CD8-positive, alpha-beta memory T cell (primary cell): ENCODE results near the gene CERK. TPM values are rescaled to one million over a fixed set of nuclear protein-coding genes. Genes with fewer than 3 reads are reported as not detected.
"Not testable (repeated sequence)": the region's sequence is repeated elsewhere in the genome, so short reads cannot be mapped to it uniquely, and the experiment has no call there.

Experiments
- CTCF ChIA-PET: fragments of 350-600 bp; sonication (Branson Sonifier 250); formaldehyde crosslinking; loops from one replicate; lab custom pipeline; 2021; ENCODE audit warnings: antibody characterized with exemption; lab: Charles Lee
- POLR2A ChIA-PET: fragments of 350-600 bp; sonication (Branson Sonifier 250); formaldehyde crosslinking; loops from one replicate; lab custom pipeline; 2021; ENCODE audit warnings: antibody characterized with exemption; lab: Charles Lee
- DNase-seq, 5 donors: peaks; one replicate each; pipeline versions ENCODE4 v3.0.0 to v3.0.0-alpha.2; 2020 to 2022; ENCODE audit warnings: mixed read lengths in 1 of 5
- H3K27ac ChIP-seq: one replicate; pipeline ENCODE4 v1.7.0; 2013; ENCODE audit warnings: low read depth, mild to moderate bottlenecking, low read length, moderate library complexity
- H3K27me3 ChIP-seq: 2 replicates; pipeline ENCODE4 v1.7.0; 2013; ENCODE audit warnings: low read length, mild to moderate bottlenecking; ENCODE audit not compliant: insufficient read depth, poor library complexity, severe bottlenecking
- H3K36me3 ChIP-seq: 2 replicates; pipeline ENCODE4 v1.7.0; 2013; ENCODE audit warnings: mild to moderate bottlenecking, low read length, moderate library complexity; ENCODE audit not compliant: insufficient read depth
- H3K4me1 ChIP-seq: 2 replicates; pipeline ENCODE4 v1.7.0; 2013; ENCODE audit warnings: mild to moderate bottlenecking, low read length, moderate library complexity; ENCODE audit not compliant: insufficient read depth
- H3K4me3 ChIP-seq: 2 replicates; pipeline ENCODE4 v1.7.0; 2013; ENCODE audit warnings: mild to moderate bottlenecking, low read length
- H3K9me3 ChIP-seq: 2 replicates; pipeline ENCODE4 v1.7.0; 2013; ENCODE audit warnings: mild to moderate bottlenecking, low read length
- H3K27ac Mint-ChIP-seq, 8 donors: one replicate each; pipeline ENCODE4 v1.8.0; 2020 to 2021; ENCODE audit warnings: mixed read lengths in 8 of 8, mild to moderate bottlenecking in 6 of 8, inconsistent platforms in 3 of 8, moderate library complexity in 3 of 8
- H3K27me3 Mint-ChIP-seq, 2 donors: one replicate each; pipeline ENCODE4 v1.8.0; 2020 to 2021; ENCODE audit warnings: mixed read lengths in 2 of 2, mild to moderate bottlenecking in 1 of 2, moderate library complexity in 1 of 2
- H3K36me3 Mint-ChIP-seq, 3 donors: one replicate each; pipeline ENCODE4 v1.8.0; 2020 to 2021; ENCODE audit warnings: mixed read lengths in 3 of 3, inconsistent platforms in 1 of 3, mild to moderate bottlenecking in 1 of 3
- H3K4me1 Mint-ChIP-seq, 3 donors: one replicate each; pipeline ENCODE4 v1.8.0; 2020 to 2021; ENCODE audit warnings: mixed read lengths in 3 of 3, inconsistent platforms in 1 of 3, mild to moderate bottlenecking in 1 of 3
- H3K4me3 Mint-ChIP-seq, 7 donors: one replicate each; pipeline ENCODE4 v1.8.0; 2020 to 2021; ENCODE audit warnings: mixed read lengths in 7 of 7, mild to moderate bottlenecking in 6 of 7, moderate library complexity in 4 of 7, inconsistent platforms in 2 of 7
- H3K9me3 Mint-ChIP-seq, 5 donors: one replicate each; pipeline ENCODE4 v1.8.0; 2020 to 2022; ENCODE audit warnings: mixed read lengths in 5 of 5, mild to moderate bottlenecking in 3 of 5, moderate library complexity in 2 of 5, inconsistent platforms in 1 of 5
- polyA plus RNA-seq: library from polyadenylated mRNA; unstranded; fragments of 300-500 nt; fragmentation: Illumina TruSeq; gene quantifications from one replicate; pipeline ENCODE4 v1.2.3, GENCODE V29; 2021
- total RNA-seq, 2 experiments: library from RNA; stranded (reverse); gene quantifications; one replicate each; pipeline ENCODE4 v1.2.3, GENCODE V29; 2021

Gene CERK
- total and polyA plus RNA-seq, 3 experiments from 2014 or later: 64.3 to 108 (median 64.5) TPM

- H3K36me3 Mint-ChIP-seq, H3K36me3 ChIP-seq, H3K4me1 ChIP-seq, H3K27me3 Mint-ChIP-seq, H3K27ac Mint-ChIP-seq, POLR2A ChIA-PET, DNase-seq, H3K9me3 ChIP-seq, H3K27me3 ChIP-seq, H3K9me3 Mint-ChIP-seq, H3K4me3 ChIP-seq, H3K4me3 Mint-ChIP-seq, H3K27ac ChIP-seq: not testable (repeated sequence)
- CTCF ChIA-PET: interaction anchor here (1.2 kb wide), 1 partner anchor 13 kb away, joined by 3 read pairs; no protein-coding TSS in a partner anchor
- H3K4me1 Mint-ChIP-seq: peaks cover 6 to 22% (median 15%) of the 10 kb centered on the region in 3 donors
Observed at GRCh38 chr22:46648225-46648820, 89.7 kb downstream of the CERK start.

GRCh38 chr22:46646531-46647215 is 91.4 kb downstream of the CERK start:
- no peaks in the 10 kb centered on the region for H3K36me3 ChIP-seq
- no peak overlapping the region for H3K4me3 Mint-ChIP-seq
- no peaks in the 10 kb centered on the region for H3K9me3 Mint-ChIP-seq
- no peaks in the 10 kb centered on the region for H3K9me3 ChIP-seq
- H3K27me3 ChIP-seq: no peaks in the 10 kb centered on the region
- no peaks in the 10 kb centered on the region for H3K27me3 Mint-ChIP-seq
- ChIA-PET CTCF (no interaction called here), POLR2A (no interaction called here)
- no peak overlapping the region for H3K4me3 ChIP-seq
- peaks cover 0 to 8% (median 0%) of the 10 kb centered on the region in 3 donors for H3K36me3 Mint-ChIP-seq
- H3K27ac Mint-ChIP-seq: peak overlapping the region in 2 of 8 donors; percentile 29 to 40
- peaks cover 2 to 18% (median 3%) of the 10 kb centered on the region in 3 donors for H3K4me1 Mint-ChIP-seq
- H3K27ac ChIP-seq: no peak overlapping the region
- DNase-seq: no peak
- no peaks in the 10 kb centered on the region for H3K4me1 ChIP-seq

- peaks cover 0 to 11% (median 5%) of the 10 kb centered on the region in 3 donors for H3K36me3 Mint-ChIP-seq
- H3K27me3 Mint-ChIP-seq, CTCF ChIA-PET, H3K4me3 Mint-ChIP-seq, H3K36me3 ChIP-seq, POLR2A ChIA-PET, H3K9me3 ChIP-seq, H3K4me1 ChIP-seq, H3K27ac ChIP-seq, DNase-seq, H3K4me3 ChIP-seq, H3K27me3 ChIP-seq, H3K9me3 Mint-ChIP-seq: not testable (repeated sequence)
- H3K4me1 Mint-ChIP-seq: peaks cover 5 to 23% (median 8%) of the 10 kb centered on the region in 3 donors
- H3K27ac Mint-ChIP-seq: peak overlapping the region in 3 of 8 donors; percentile 24 to 59 (median 58)
Observed at GRCh38 chr22:46642840-46643480, 95.1 kb downstream of the CERK start.

GRCh38 chr22:46641811-46642266 is 96.2 kb downstream of the CERK start:
- Histone ChIP-seq H3K4me3 (no peak overlapping the region), H3K27ac (no peak overlapping the region), H3K4me1 (no peaks in the 10 kb centered on the region), H3K36me3 (no peaks in the 10 kb centered on the region), H3K9me3 (no peaks in the 10 kb centered on the region), H3K27me3 (no peaks in the 10 kb centered on the region)
- DNase-seq: no peak
- H3K27me3 Mint-ChIP-seq: peaks cover 0 to 2% of the 10 kb centered on the region in 2 donors
- peaks cover 0 to 11% (median 5%) of the 10 kb centered on the region in 3 donors for H3K36me3 Mint-ChIP-seq
- H3K27ac Mint-ChIP-seq: peak overlapping the region in 1 of 8 donors; percentile 37
- peaks cover 5 to 23% (median 8%) of the 10 kb centered on the region in 3 donors for H3K4me1 Mint-ChIP-seq
- no peak overlapping the region for H3K4me3 Mint-ChIP-seq
- H3K9me3 Mint-ChIP-seq: no peaks in the 10 kb centered on the region
- CTCF ChIA-PET: no interaction called here
- POLR2A ChIA-PET: no interaction called here

GRCh38 chr22:46640293-46641055 is 97.6 kb downstream of the CERK start:
- Histone ChIP-seq H3K27ac (no peak overlapping the region), H3K4me1 (no peaks in the 10 kb centered on the region), H3K9me3 (no peaks in the 10 kb centered on the region), H3K27me3 (no peaks in the 10 kb centered on the region), H3K36me3 (no peaks in the 10 kb centered on the region), H3K4me3 (no peak overlapping the region)
- Mint-ChIP-seq H3K9me3 (no peaks in the 10 kb centered on the region), H3K4me1 (peaks cover 5 to 23% (median 8%) of the 10 kb centered on the region in 3 donors), H3K27me3 (peaks cover 0 to 2% of the 10 kb centered on the region in 2 donors), H3K36me3 (peaks cover 0 to 11% (median 5%) of the 10 kb centered on the region in 3 donors), H3K27ac (peak overlapping the region in 1 of 8 donors; percentile 72), H3K4me3 (no peak overlapping the region)
- ChIA-PET CTCF (no interaction called here), POLR2A (no interaction called here)
- DNase-seq: no peak

- Mint-ChIP-seq H3K27ac (peak overlapping the region in 1 of 8 donors; percentile 72), H3K27me3 (peaks cover 0 to 2% of the 10 kb centered on the region in 2 donors), H3K36me3 (peaks cover 0 to 11% (median 5%) of the 10 kb centered on the region in 3 donors), H3K4me3 (no peak overlapping the region), H3K4me1 (peaks cover 5 to 23% (median 8%) of the 10 kb centered on the region in 3 donors), H3K9me3 (no peaks in the 10 kb centered on the region)
- ChIA-PET POLR2A (no interaction called here), CTCF (no interaction called here)
- H3K27ac ChIP-seq: no peak overlapping the region
- H3K27me3 ChIP-seq: no peaks in the 10 kb centered on the region
- H3K4me1 ChIP-seq: no peaks in the 10 kb centered on the region
- no peaks in the 10 kb centered on the region for H3K36me3 ChIP-seq
- no peaks in the 10 kb centered on the region for H3K9me3 ChIP-seq
- H3K4me3 ChIP-seq: no peak overlapping the region
- DNase-seq: no peak
Observed at GRCh38 chr22:46639843-46640242, 98.2 kb downstream of the CERK start.

- Mint-ChIP-seq H3K4me1 (peaks cover 8 to 19% (median 11%) of the 10 kb centered on the region in 3 donors), H3K27ac (peak overlapping the region in 2 of 8 donors; percentile 2 to 66), H3K36me3 (peaks cover 0 to 9% (median 5%) of the 10 kb centered on the region in 3 donors), H3K4me3 (no peak overlapping the region), H3K27me3 (peaks cover 0 to 2% of the 10 kb centered on the region in 2 donors), H3K9me3 (no peaks in the 10 kb centered on the region)
- Histone ChIP-seq H3K4me1 (no peaks in the 10 kb centered on the region), H3K4me3 (no peak overlapping the region), H3K27ac (no peak overlapping the region), H3K27me3 (no peaks in the 10 kb centered on the region), H3K9me3 (no peaks in the 10 kb centered on the region), H3K36me3 (no peaks in the 10 kb centered on the region)
- POLR2A ChIA-PET: no interaction called here
- no peak for DNase-seq
- CTCF ChIA-PET: no interaction called here
Observed at GRCh38 chr22:46638601-46639431, 99.2 kb downstream of the CERK start.
